Endothelial cell of umbilical vein (primary cell): Measurements from ENCODE around the gene NGFR. TPM values are rescaled to one million over a fixed set of nuclear protein-coding genes. Genes with fewer than 3 reads are reported as not detected.

Experiments
- BruUV-seq: library from RNA; stranded (reverse); fragments of 400-500 nt; replicated peaks from 2 replicates; lab custom pipeline; 2021; lab: Mats Ljungman, UMichigan
- CTCF ChIA-PET: fragments of 300-600, 350-600 bp; sonication (Branson Sonifier 250); formaldehyde crosslinking; loops from one replicate; lab custom pipeline; 2021; ENCODE audit warnings: antibody characterized with exemption, inconsistent platforms; lab: Charles Lee
- POLR2A ChIA-PET: fragments of 300-600, 350-600 bp; sonication (Branson Sonifier 250); formaldehyde crosslinking; loops from one replicate; lab custom pipeline; 2021; ENCODE audit warnings: antibody characterized with exemption, inconsistent platforms; lab: Charles Lee
- DNase-seq: peaks from one replicate; pipeline ENCODE4 v3.0.0-alpha.2; 2011; ENCODE audit warnings: low read depth, low spot score
- FAIRE-seq: peaks from 2 replicates; lab custom pipeline; 2011; peaks lifted over from hg19 to GRCh38; lab: Jason Lieb, UNC
- H2AFZ ChIP-seq: 2 replicates; pipeline ENCODE4 v1.6.0; 2012; ENCODE audit warnings: low read depth, low read length, control low read depth, inconsistent platforms
- H3K27ac ChIP-seq: 2 replicates; pipeline ENCODE4 v1.5.1; 2011; ENCODE audit warnings: low read depth, mild to moderate bottlenecking, control low read depth, low read length, moderate library complexity; ENCODE audit not compliant: insufficient read depth
- H3K27me3 ChIP-seq, 2 experiments: 2 replicates each; pipeline versions ENCODE4 v1.6.0 to v1.6.1; 2011; ENCODE audit warnings: low read length in 2 of 2, mixed read lengths in 1 of 2; ENCODE audit not compliant: control insufficient read depth in 2 of 2, insufficient read depth in 2 of 2
- H3K36me3 ChIP-seq, 2 experiments: 2 replicates in 1 of 2; 3 replicates in 1 of 2; pipeline ENCODE4 v1.5.1; 2011; ENCODE audit warnings: low read length in 2 of 2, mild to moderate bottlenecking in 1 of 2, moderate library complexity in 1 of 2; ENCODE audit not compliant: control insufficient read depth in 2 of 2, insufficient read depth in 2 of 2; ENCODE audit errors: extremely low read depth in 1 of 2
- H3K4me1 ChIP-seq: 3 replicates; pipeline ENCODE4 v1.5.1; 2011; ENCODE audit warnings: mild to moderate bottlenecking, low read length; ENCODE audit not compliant: control insufficient read depth, insufficient read depth; ENCODE audit errors: extremely low read depth
- H3K4me2 ChIP-seq: 2 replicates; pipeline ENCODE4 v1.6.1; 2011; ENCODE audit warnings: low read length, control low read depth, mixed read lengths; ENCODE audit not compliant: insufficient read depth
- H3K4me3 ChIP-seq, 3 experiments: fragments of 200-600 bp in 1 of 3; sonication (generic), shearing (Covaris generic) in 1 of 3; replicated peaks in 1 of 3; 2 replicates each; pipeline ENCODE4 v1.5.1; 2011 to 2016; ENCODE audit warnings: control low read depth in 3 of 3, low read length in 3 of 3, mild to moderate bottlenecking in 2 of 3, inconsistent platforms in 1 of 3, low read depth in 1 of 3, moderate library complexity in 1 of 3; ENCODE audit not compliant: insufficient read depth in 1 of 3
- H3K79me2 ChIP-seq: 2 replicates; pipeline ENCODE4 v1.6.0; 2012; ENCODE audit warnings: low read length, inconsistent platforms; ENCODE audit not compliant: control insufficient read depth, insufficient read depth
- H3K9ac ChIP-seq: replicated peaks from 2 replicates; pipeline ENCODE3; 2011; ENCODE audit warnings: low read length, control low read depth; ENCODE audit not compliant: insufficient read depth; ENCODE audit errors: extremely low read depth
- H3K9me1 ChIP-seq: replicated peaks from 3 replicates; pipeline ENCODE4 v1.6.0; 2011; ENCODE audit warnings: mild to moderate bottlenecking, low read length; ENCODE audit not compliant: control insufficient read depth, insufficient read depth; ENCODE audit errors: extremely low read depth
- H3K9me3 ChIP-seq: replicated peaks from 2 replicates; pipeline ENCODE4 v1.5.1; 2012; ENCODE audit warnings: low read length, inconsistent platforms; ENCODE audit not compliant: control insufficient read depth, insufficient read depth
- H4K20me1 ChIP-seq: replicated peaks from 2 replicates; pipeline ENCODE3; 2011; ENCODE audit warnings: mild to moderate bottlenecking, low read length; ENCODE audit not compliant: control insufficient read depth, insufficient read depth; ENCODE audit errors: extremely low read depth
- CTCF ChIP-seq, 2 donors: IDR thresholded peaks; 1 replicate in 1 of 2; 2 replicates in 1 of 2; pipeline ENCODE4 v1.5.1; 2011; ENCODE audit warnings: low read length in 2 of 2, mild to moderate bottlenecking in 2 of 2, moderate library complexity in 2 of 2, control low read depth in 1 of 2, inconsistent platforms in 1 of 2, low read depth in 1 of 2; ENCODE audit not compliant: insufficient read depth in 1 of 2; ENCODE audit errors: extremely low read depth in 1 of 2
- EZH2 ChIP-seq: IDR thresholded peaks from 2 replicates; pipeline ENCODE4 v1.6.1; 2012; ENCODE audit warnings: borderline replicate concordance, low read depth, mild to moderate bottlenecking, moderate library complexity, low read length, inconsistent platforms; ENCODE audit not compliant: severe bottlenecking
- FOS ChIP-seq: IDR thresholded peaks from 2 replicates; pipeline ENCODE4 v1.6.1; 2011; ENCODE audit warnings: mild to moderate bottlenecking, low read length, moderate library complexity, borderline replicate concordance; ENCODE audit not compliant: insufficient read depth
- GATA2 ChIP-seq: IDR thresholded peaks from 2 replicates; pipeline ENCODE4 v1.7.0; 2011; ENCODE audit warnings: low read depth, mild to moderate bottlenecking, moderate library complexity, mixed read lengths, low read length; ENCODE audit not compliant: insufficient read length, insufficient read depth
- JUN ChIP-seq: IDR thresholded peaks from 2 replicates; pipeline ENCODE4 v1.6.1; 2011; ENCODE audit warnings: borderline replicate concordance, low read depth; ENCODE audit not compliant: insufficient read length, insufficient read depth
- MAX ChIP-seq: IDR thresholded peaks from 2 replicates; pipeline ENCODE4 v1.6.1; 2011; ENCODE audit not compliant: insufficient read depth, insufficient read length
- MYC ChIP-seq: IDR thresholded peaks from one replicate; pipeline ENCODE4 v1.6.1; 2011; ENCODE audit warnings: mild to moderate bottlenecking, low read depth, low read length
- POLR2A ChIP-seq: IDR thresholded peaks from 2 replicates; pipeline ENCODE4 v1.6.1; 2012; ENCODE audit warnings: low read depth, mild to moderate bottlenecking, control low read depth, low read length
- POLR2AphosphoS5 ChIP-seq: IDR thresholded peaks from 2 replicates; pipeline ENCODE4 v1.6.1; 2012; ENCODE audit warnings: low read depth, mild to moderate bottlenecking, control low read depth, low read length, moderate library complexity; ENCODE audit not compliant: insufficient read depth
- dilution Hi-C: fragments of 300-500 bp; cut with MboI; formaldehyde crosslinking; loops from one replicate; pipeline ENCODE4 v1.15.0; 2019; ENCODE audit warnings: low sequenced_read_pairs; ENCODE audit not compliant: extremely low pct_ligation_motif_present
- intact Hi-C: fragments of 100-400 bp; cut with micrococcal nuclease; formaldehyde crosslinking; loops from one replicate; pipeline ENCODE4 v1.10.0; 2022
- polyA plus RNA-seq, 4 experiments: library from polyadenylated mRNA; depleted of rRNA in 3 of 4; stranded (reverse) in 3 of 4; unstranded in 1 of 4; fragments of >200 nt; gene quantifications; 2 replicates each; pipeline versions ENCODE4 v1.2.1 to v1.2.3, GENCODE V29; 2011 to 2012; ENCODE audit warnings: missing spikeins in 1 of 4
- total RNA-seq: library from RNA; stranded (reverse); gene quantifications from 2 replicates; pipeline ENCODE4 v1.2.3, GENCODE V29; 2021

NGFR gene
- total and polyA plus RNA-seq, 2 donors (not counting 3 experiments of a cell fraction or from before 2014, with no cell fraction given), result not detected

- Histone ChIP-seq H2AFZ (no peak overlapping the region), H3K4me1 (no peaks in the 10 kb centered on the region), H3K9me1 (no peaks in the 10 kb centered on the region), H3K79me2 (no peaks in the 10 kb centered on the region), H3K4me2 (no peak overlapping the region), H3K27ac (no peak overlapping the region), H3K9ac (no peak overlapping the region), H3K27me3 (peaks cover 2 to 5% of the 10 kb centered on the region in 2 experiments), H4K20me1 (no peaks in the 10 kb centered on the region), H3K9me3 (no peaks in the 10 kb centered on the region), H3K4me3 (no peak overlapping the region), H3K36me3 (no peaks in the 10 kb centered on the region)
- POLR2A ChIA-PET, result no interaction called here
- TF ChIP-seq POLR2AphosphoS5 (no peak), POLR2A (no peak), EZH2 (no peak), FOS (no peak), GATA2 (no peak), JUN (no peak), MAX (no peak), MYC (no peak), CTCF (IDR thresholded peaks at IDR 0.05; ENCODE audit: extremely low read depth in 1 of 2, insufficient read depth in 1 of 2, low read depth in 1 of 2, low read length in 2 of 2) (no peak)
- no peak for FAIRE-seq
- BruUV-seq, result no TSS peak
- dilution Hi-C loops, result no loop called here
- DNase-seq, result no peak
- intact Hi-C loops, result no loop called here
- CTCF ChIA-PET, result interaction anchor here (1.2 to 2.0 kb wide), 4 partner anchors 17 to 44 kb away, joined by 5 to 8 read pairs (median 5); no protein-coding TSS in a partner anchor
Measured at GRCh38 chr17:49513641-49514040, 18.5 kb downstream of the NGFR start.
